DOHH2 (cell line): Measurements from ENCODE around the gene IGF2.

Experiments
- H3F3A ChIP-seq: fragments of 200-600 bp; sonication (generic), shearing (Covaris generic); 2 replicates; pipeline ENCODE4 v1.6.0; 2016; ENCODE audit warnings: antibody characterized with exemption, mild to moderate bottlenecking; ENCODE audit not compliant: control insufficient read depth, insufficient read depth
- H3K27ac ChIP-seq: fragments of 200-600 bp; sonication (generic); 2 replicates; pipeline ENCODE4 v1.5.1; 2014; ENCODE audit warnings: low read depth, mild to moderate bottlenecking, low read length, moderate library complexity
- H3K27me3 ChIP-seq: fragments of 200-600 bp; sonication (generic); 2 replicates; pipeline ENCODE4 v1.6.1; 2014; ENCODE audit warnings: mild to moderate bottlenecking, low read length, mixed read lengths; ENCODE audit not compliant: control insufficient read depth
- H3K36me3 ChIP-seq: fragments of 200-600 bp; sonication (generic); 2 replicates; pipeline ENCODE4 v1.6.1; 2014; ENCODE audit warnings: mild to moderate bottlenecking, low read length, moderate library complexity, mixed read lengths; ENCODE audit not compliant: control insufficient read depth
- H3K4me1 ChIP-seq: fragments of 200-600 bp; sonication (generic); 2 replicates; pipeline ENCODE4 v1.6.1; 2014; ENCODE audit warnings: mild to moderate bottlenecking, low read length, mixed read lengths; ENCODE audit not compliant: control insufficient read depth
- H3K4me2 ChIP-seq: fragments of 200-600 bp; sonication (generic); 2 replicates; pipeline ENCODE4 v1.6.0; 2014; ENCODE audit warnings: mild to moderate bottlenecking, low read length, moderate library complexity
- H3K4me3 ChIP-seq: fragments of 200-600 bp; sonication (generic); 2 replicates; pipeline ENCODE4 v1.5.1; 2014; ENCODE audit warnings: mild to moderate bottlenecking, low read length, mixed read lengths
- H3K79me2 ChIP-seq: fragments of 200-600 bp; sonication (generic); 2 replicates; pipeline ENCODE4 v1.6.1; 2014; ENCODE audit warnings: mild to moderate bottlenecking, low read length, mixed read lengths; ENCODE audit not compliant: control insufficient read depth
- H3K9me2 ChIP-seq: fragments of 200-600 bp; sonication (generic); replicated peaks from 2 replicates; pipeline ENCODE4 v1.6.1; 2014; ENCODE audit warnings: mild to moderate bottlenecking, low read length, mixed read lengths; ENCODE audit not compliant: control insufficient read depth
- H3K9me3 ChIP-seq: fragments of 200-600 bp; sonication (generic); 2 replicates; pipeline ENCODE4 v1.6.1; 2014; ENCODE audit warnings: antibody characterized with exemption, low read length, mixed read lengths; ENCODE audit not compliant: control insufficient read depth, insufficient read depth
- H4K20me1 ChIP-seq: fragments of 200-600 bp; sonication (generic); 2 replicates; pipeline ENCODE4 v1.6.0; 2014; ENCODE audit warnings: low read depth, mild to moderate bottlenecking, antibody characterized with exemption, low read length, moderate library complexity; ENCODE audit not compliant: control insufficient read depth, insufficient read depth
- EZH2phosphoT487 ChIP-seq: fragments of 200-600 bp; sonication (generic); IDR thresholded peaks from 2 replicates; pipeline ENCODE4 v1.6.1; 2017; ENCODE audit warnings: borderline replicate concordance, mild to moderate bottlenecking, antibody characterized with exemption, low read length, moderate library complexity, mixed read lengths
- TF ChIP-seq, protein P1 (sequence below): fragments of 200-600 bp; sonication (generic); IDR thresholded peaks from one replicate; pipeline ENCODE4 v1.5.1; 2014; ENCODE audit warnings: antibody characterized with exemption, mild to moderate bottlenecking, low read depth, low read length; ENCODE audit not compliant: poor library complexity, severe bottlenecking

The IGF2 gene

GRCh38 chr11:2118677-2119076, 20.5 kb downstream of the IGF2 start:
- Histone ChIP-seq H3K27ac (no peak overlapping the region), H3K4me2 (no peak overlapping the region), H3K9me2 (no peaks in the 10 kb centered on the region), H3K79me2 (no peaks in the 10 kb centered on the region), H4K20me1 (no peaks in the 10 kb centered on the region), H3K36me3 (no peaks in the 10 kb centered on the region), H3K27me3 (peaks cover 10% of the 10 kb centered on the region), H3K4me3 (no peak overlapping the region), H3F3A (no peaks in the 10 kb centered on the region), H3K9me3 (no peaks in the 10 kb centered on the region), H3K4me1 (no peaks in the 10 kb centered on the region)
- no peak for TF ChIP-seq EZH2phosphoT487
- TF ChIP-seq, protein P1, sequence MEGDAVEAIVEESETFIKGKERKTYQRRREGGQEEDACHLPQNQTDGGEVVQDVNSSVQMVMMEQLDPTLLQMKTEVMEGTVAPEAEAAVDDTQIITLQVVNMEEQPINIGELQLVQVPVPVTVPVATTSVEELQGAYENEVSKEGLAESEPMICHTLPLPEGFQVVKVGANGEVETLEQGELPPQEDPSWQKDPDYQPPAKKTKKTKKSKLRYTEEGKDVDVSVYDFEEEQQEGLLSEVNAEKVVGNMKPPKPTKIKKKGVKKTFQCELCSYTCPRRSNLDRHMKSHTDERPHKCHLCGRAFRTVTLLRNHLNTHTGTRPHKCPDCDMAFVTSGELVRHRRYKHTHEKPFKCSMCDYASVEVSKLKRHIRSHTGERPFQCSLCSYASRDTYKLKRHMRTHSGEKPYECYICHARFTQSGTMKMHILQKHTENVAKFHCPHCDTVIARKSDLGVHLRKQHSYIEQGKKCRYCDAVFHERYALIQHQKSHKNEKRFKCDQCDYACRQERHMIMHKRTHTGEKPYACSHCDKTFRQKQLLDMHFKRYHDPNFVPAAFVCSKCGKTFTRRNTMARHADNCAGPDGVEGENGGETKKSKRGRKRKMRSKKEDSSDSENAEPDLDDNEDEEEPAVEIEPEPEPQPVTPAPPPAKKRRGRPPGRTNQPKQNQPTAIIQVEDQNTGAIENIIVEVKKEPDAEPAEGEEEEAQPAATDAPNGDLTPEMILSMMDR = no peak

DNA sequence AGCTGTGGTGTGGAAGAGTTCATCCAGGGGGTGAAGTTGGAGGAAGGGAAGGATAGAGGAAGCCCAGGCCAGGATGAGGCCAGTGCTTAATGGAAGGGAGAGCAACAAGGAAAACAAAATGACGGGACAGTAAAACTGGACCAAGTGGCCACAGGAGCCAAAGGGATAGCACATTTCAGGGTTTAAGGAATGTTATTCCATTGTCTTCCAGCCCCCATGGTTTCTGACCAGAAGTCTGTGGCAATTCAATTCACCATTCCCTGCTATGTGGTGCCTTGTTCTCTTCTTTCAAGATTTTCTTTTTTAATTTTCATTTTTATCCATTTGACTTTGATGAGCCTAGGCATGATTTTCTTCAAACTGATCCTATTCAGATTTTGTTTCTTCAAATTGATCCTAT, 22.5 kb downstream of the IGF2 start:
- H3K4me1 ChIP-seq = no peaks in the 10 kb centered on the region
- no peaks in the 10 kb centered on the region for H4K20me1 ChIP-seq
- H3K4me2 ChIP-seq = no peak overlapping the region
- no peak for TF ChIP-seq EZH2phosphoT487
- TF ChIP-seq, protein P1 = no peak
- H3K79me2 ChIP-seq = no peaks in the 10 kb centered on the region
- no peaks in the 10 kb centered on the region for H3K36me3 ChIP-seq
- no peak overlapping the region for H3K27ac ChIP-seq
- H3K4me3 ChIP-seq = no peak overlapping the region
- H3K9me3 ChIP-seq = no peaks in the 10 kb centered on the region
- no peaks in the 10 kb centered on the region for H3K9me2 ChIP-seq
- no peaks in the 10 kb centered on the region for H3F3A ChIP-seq
- H3K27me3 ChIP-seq = peaks cover 10% of the 10 kb centered on the region

- Histone ChIP-seq H3K27me3 (peaks cover 10% of the 10 kb centered on the region), H3K4me1 (no peaks in the 10 kb centered on the region), H3K27ac (no peak overlapping the region), H3K79me2 (no peaks in the 10 kb centered on the region), H4K20me1 (no peaks in the 10 kb centered on the region), H3K36me3 (no peaks in the 10 kb centered on the region), H3K9me2 (no peaks in the 10 kb centered on the region), H3F3A (no peaks in the 10 kb centered on the region), H3K9me3 (no peaks in the 10 kb centered on the region), H3K4me2 (no peak overlapping the region), H3K4me3 (no peak overlapping the region)
- no peak for TF ChIP-seq EZH2phosphoT487
- TF ChIP-seq, protein P1 = no peak
Measured at GRCh38 chr11:2115308-2115707, 23.9 kb downstream of the IGF2 start.
